K562 (cell line): ENCODE results near the gene DOK3. TPM values are rescaled to one million over a fixed set of nuclear protein-coding genes. Genes with fewer than 3 reads are reported as not detected.
A peak's percentile ranks its signal among the peaks of the same experiment; 100 is the strongest.

Source experiments
- ATAC-seq: fragments of 200-7000 bp; cut with Tn5 transposase; 3 replicates; pipeline ENCODE4 v1.9.1; 2020; ENCODE audit warnings: moderate library complexity
- BruUV-seq: library from RNA; stranded (reverse); fragments of 400-500 nt; replicated peaks from 2 replicates; lab custom pipeline; 2021; lab: Mats Ljungman, UMichigan
- CTCF ChIA-PET: fragments of 300-600 bp; formaldehyde crosslinking; extraction: SDS; loops from one replicate; lab custom pipeline; 2021; ENCODE audit warnings: low intra/inter-chr PET ratio; lab: Yijun Ruan, JAX
- POLR2A ChIA-PET: fragments of 300-600, 350-650 bp; sonication (Branson Sonifier 250); formaldehyde crosslinking; extraction: SDS; loops from one replicate; lab custom pipeline; 2021; ENCODE audit warnings: antibody characterized with exemption, inconsistent platforms; lab: Yijun Ruan, JAX
- DNase-seq, 4 experiments: peaks; one replicate each; pipeline versions ENCODE4 v3.0.0 to v3.0.0-alpha.2; 2011 to 2018; ENCODE audit warnings: low spot score in 3 of 4, mixed read lengths in 3 of 4; ENCODE audit errors: extremely low read depth in 1 of 4
- FAIRE-seq: peaks from 2 replicates; lab custom pipeline; 2011; peaks lifted over from hg19 to GRCh38; lab: Jason Lieb, UNC
- H2AFZ ChIP-seq: 2 replicates; pipeline ENCODE4 v1.6.0; 2011; ENCODE audit warnings: low read depth, low read length, control low read depth, inconsistent platforms
- H3K27ac ChIP-seq: fragments of 200-600 bp; 3 replicates; pipeline ENCODE4 v1.8.0; 2011; ENCODE audit warnings: low read depth, mild to moderate bottlenecking, control low read depth, inconsistent platforms, low read length, moderate library complexity, mixed read lengths; ENCODE audit errors: extremely low read depth
- H3K27me3 ChIP-seq, 2 experiments: fragments of 300-600 bp in 1 of 2; 2 replicates in 1 of 2; 3 replicates in 1 of 2; pipeline versions ENCODE4 v1.6.0 to v1.8.0; 2011; ENCODE audit warnings: inconsistent platforms in 2 of 2, low read length in 2 of 2, mild to moderate bottlenecking in 1 of 2, mixed read lengths in 1 of 2, moderate library complexity in 1 of 2; ENCODE audit not compliant: control insufficient read depth in 2 of 2, insufficient read depth in 2 of 2
- H3K36me3 ChIP-seq: fragments of 300-600 bp; 3 replicates; pipeline ENCODE4 v1.8.0; 2011; ENCODE audit warnings: mild to moderate bottlenecking, low read length, inconsistent platforms; ENCODE audit not compliant: control insufficient read depth, insufficient read depth
- H3K4me1 ChIP-seq, 2 experiments: fragments of 200-600 bp in 1 of 2; replicated peaks in 1 of 2; 2 replicates in 1 of 2; 3 replicates in 1 of 2; pipeline versions ENCODE4 v1.5.1 to v1.8.0; 2011; ENCODE audit warnings: inconsistent platforms in 2 of 2, low read length in 2 of 2, mild to moderate bottlenecking in 1 of 2, mixed read lengths in 1 of 2, moderate library complexity in 1 of 2; ENCODE audit not compliant: control insufficient read depth in 2 of 2, insufficient read depth in 2 of 2
- H3K4me2 ChIP-seq: 2 replicates; pipeline ENCODE4 v1.6.1; 2011; ENCODE audit warnings: low read length, control low read depth, inconsistent platforms, mixed read lengths; ENCODE audit not compliant: insufficient read depth
- H3K4me3 ChIP-seq: fragments of 200-600 bp; sonication (generic), shearing (Covaris generic); 2 replicates; pipeline ENCODE4 v1.5.1; 2016; ENCODE audit warnings: control low read depth, inconsistent platforms
- H3K79me2 ChIP-seq: fragments of 200-600 bp; 3 replicates; pipeline ENCODE4 v1.8.0; 2011; ENCODE audit warnings: low read length, inconsistent platforms; ENCODE audit not compliant: control insufficient read depth, insufficient read depth
- H3K9ac ChIP-seq, 2 experiments: 2 replicates each; pipeline versions ENCODE4 v1.6.0 to v1.6.1; 2011; ENCODE audit warnings: low read depth in 2 of 2, low read length in 2 of 2, control low read depth in 1 of 2, inconsistent platforms in 1 of 2, mild to moderate bottlenecking in 1 of 2, mixed read lengths in 1 of 2; ENCODE audit not compliant: insufficient read depth in 1 of 2
- H3K9me1 ChIP-seq: one replicate; pipeline ENCODE4 v1.6.0; 2011; ENCODE audit warnings: inconsistent platforms, mild to moderate bottlenecking, low read length, moderate library complexity; ENCODE audit not compliant: control insufficient read depth, insufficient read depth
- H3K9me3 ChIP-seq: replicated peaks from 2 replicates; pipeline ENCODE4 v1.5.1; 2011; ENCODE audit warnings: low read depth, low read length, inconsistent platforms; ENCODE audit not compliant: control insufficient read depth, insufficient read depth
- H4K20me1 ChIP-seq: replicated peaks from 2 replicates; pipeline ENCODE4 v1.6.1; 2011; ENCODE audit warnings: low read length, inconsistent platforms, mixed read lengths; ENCODE audit not compliant: control insufficient read depth, insufficient read depth
- BDP1 ChIP-seq: IDR thresholded peaks from 3 replicates; pipeline ENCODE4 v1.6.1; 2011; ENCODE audit not compliant: insufficient read length, insufficient read depth
- CBX1 ChIP-seq: sonication (generic); IDR thresholded peaks from 2 replicates; pipeline ENCODE4 v1.6.1; 2016; ENCODE audit warnings: antibody characterized with exemption, low read depth, mild to moderate bottlenecking
- E2F3 ChIP-seq: fragments of 250-450 bp; sonication (Bioruptor Pico); IDR thresholded peaks from 2 replicates; pipeline ENCODE4 v1.4.0; 2020; ENCODE audit warnings: mild to moderate bottlenecking
- GTF2F1 ChIP-seq: IDR thresholded peaks from 2 replicates; pipeline ENCODE4 v1.6.1; 2011; ENCODE audit warnings: low read depth, low read length, improper control_type of control experiment
- MCM7 ChIP-seq, 2 experiments: fragments of 450-650 bp; IDR thresholded peaks; 2 replicates each; pipeline ENCODE4 v1.6.1; 2016 to 2018
- MED1 ChIP-seq: sonication (generic); formaldehyde crosslinking; IDR thresholded peaks from 2 replicates; pipeline ENCODE4 v1.8.1; 2023; ENCODE audit warnings: missing genetic modification reagents, borderline replicate concordance
- PHTF2 ChIP-seq: fragments of 250-450 bp; sonication (Bioruptor Pico); IDR thresholded peaks from 2 replicates; pipeline ENCODE4 v1.5.0; 2021; ENCODE audit warnings: mild to moderate bottlenecking
- PML ChIP-seq: IDR thresholded peaks from 2 replicates; pipeline ENCODE4 v1.6.1; 2012; ENCODE audit warnings: low read length, inconsistent platforms
- POLR2AphosphoS5 ChIP-seq: IDR thresholded peaks from 2 replicates; pipeline ENCODE4 v1.6.1; 2011; ENCODE audit warnings: mild to moderate bottlenecking, low read depth, low read length, moderate library complexity; ENCODE audit not compliant: control insufficient read depth, insufficient read depth
- POLR2B ChIP-seq: fragments of 450-650 bp; IDR thresholded peaks from 2 replicates; pipeline ENCODE4 v1.6.1; 2018; ENCODE audit warnings: low read depth; ENCODE audit not compliant: partially characterized antibody
- POLR2G ChIP-seq: fragments of 200-400 bp; formaldehyde crosslinking; IDR thresholded peaks from 2 replicates; pipeline ENCODE4 v1.6.1; 2017; ENCODE audit warnings: low read depth, mild to moderate bottlenecking, antibody characterized with exemption, low read length, moderate library complexity
- RB1 ChIP-seq: fragments of 450-650 bp; IDR thresholded peaks from 2 replicates; pipeline ENCODE4 v1.6.1; 2017; ENCODE audit warnings: low read depth, mild to moderate bottlenecking
- WGBS: fragments of 100-300 bp; shearing (Covaris generic); methylation state at CpG from one replicate; pipeline ENCODE4 v1.1.6; 2016; ENCODE audit warnings: low coverage, mixed read lengths; ENCODE audit not compliant: insufficient coverage; ENCODE audit errors: missing lambda C conversion rate; 5-methylcytosine and 5-hydroxymethylcytosine counted together
- in situ Hi-C: fragments of 300-500 bp; cut with MboI; formaldehyde crosslinking; loops from 4 replicates; pipeline ENCODE4 v1.15.0; 2018; ENCODE audit warnings: inconsistent platforms, mixed read lengths
- intact Hi-C: fragments of 100-400 bp; cut with micrococcal nuclease; formaldehyde crosslinking; loops from 2 replicates; pipeline ENCODE4 v1.14.2; 2022
- polyA plus RNA-seq, 8 experiments: library from polyadenylated mRNA; depleted of rRNA in 4 of 8; stranded (reverse) in 5 of 8; unstranded in 3 of 8; fragments of >200 nt; fragmentation: Nextera tagmentation in 2 of 8; fragmentation: Illumina TruSeq in 1 of 8; extraction: Ambion mirVana in 2 of 8; extraction: Trizol in 1 of 8; gene quantifications; 2 replicates each; pipeline versions ENCODE4 v1.2.1 to v1.2.3, GENCODE V29; 2011 to 2014; ENCODE audit warnings: inconsistent platforms in 1 of 8, missing spikeins in 1 of 8
- total RNA-seq, 7 experiments: library from RNA; depleted of rRNA in 6 of 7; stranded (reverse); fragments of >200 nt in 6 of 7; fragmentation: Illumina TruSeq in 2 of 7; extraction: Trizol in 2 of 7; gene quantifications; 2 replicates each; pipeline versions ENCODE4 v1.2.1 to v1.2.3, GENCODE V29; 2011 to 2021; ENCODE audit warnings: low replicate concordance in 1 of 7
- TF ChIP-seq, protein P1 (sequence below), 2 experiments: fragments of 150-350 bp in 1 of 2; IDR thresholded peaks; 2 replicates each; pipeline ENCODE4 v1.6.1; 2012 to 2016; ENCODE audit warnings: low read depth in 2 of 2, low read length in 2 of 2, mild to moderate bottlenecking in 1 of 2, moderate library complexity in 1 of 2
- TF ChIP-seq, protein P2 (sequence below): fragments of 450-650 bp; formaldehyde crosslinking; conservative IDR thresholded peaks from 2 replicates; pipeline ENCODE4 v1.4.0; 2022; ENCODE audit warnings: mild to moderate bottlenecking, missing genetic modification characterization

Gene DOK3
- total and polyA plus RNA-seq, 9 of the 15 experiments (the other 6 are each of a cell fraction or from before 2014, with no cell fraction given): 1.3 to 23.0 (median 8.0) TPM

DNA sequence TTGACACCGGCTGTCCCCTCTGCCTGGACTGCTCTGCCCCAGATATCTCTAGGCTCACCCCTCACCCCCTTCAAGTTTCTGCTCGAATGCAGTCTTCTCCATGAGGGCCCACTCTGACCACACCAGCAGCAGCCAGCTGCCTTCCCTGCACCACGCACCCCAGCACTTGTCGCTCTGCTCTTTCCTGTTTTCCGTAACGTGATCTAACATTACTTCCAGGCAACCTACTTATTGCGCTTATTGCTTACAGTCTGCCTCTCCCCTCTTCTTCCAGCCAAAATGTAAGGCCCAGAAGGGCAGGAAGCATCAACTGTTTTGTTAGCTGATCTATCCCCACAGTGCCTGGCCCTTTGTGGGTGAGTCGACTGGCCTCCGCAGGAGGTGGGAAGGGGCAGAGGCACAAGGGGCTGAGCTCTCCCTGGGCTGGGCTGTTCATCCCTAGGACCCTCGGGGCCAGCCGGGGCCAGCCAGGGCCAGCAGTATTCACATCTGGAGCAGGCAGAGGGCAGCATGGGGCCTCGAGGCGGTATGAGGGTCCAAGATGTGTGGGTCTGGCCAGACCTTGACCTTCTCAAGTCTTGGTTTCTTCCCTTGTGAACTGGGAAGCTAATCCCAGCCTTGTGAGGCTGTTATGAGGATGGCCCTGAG is 24.6 kb downstream of the DOK3 start (continued):
- no peak for TF ChIP-seq E2F3 (CRISPR knock-in tag)
- TF ChIP-seq MED1 (CRISPR knock-in tag): no peak
- no peak for TF ChIP-seq BDP1
- TF ChIP-seq POLR2G: peak; percentile 45; the same call in 1 of the 2 replicates
- no peak for TF ChIP-seq MCM7 (IDR thresholded peaks at IDR 0.05)
- TF ChIP-seq POLR2B: peak; percentile 45
- TF ChIP-seq, all 486 proteins: peak for 8

DNA sequence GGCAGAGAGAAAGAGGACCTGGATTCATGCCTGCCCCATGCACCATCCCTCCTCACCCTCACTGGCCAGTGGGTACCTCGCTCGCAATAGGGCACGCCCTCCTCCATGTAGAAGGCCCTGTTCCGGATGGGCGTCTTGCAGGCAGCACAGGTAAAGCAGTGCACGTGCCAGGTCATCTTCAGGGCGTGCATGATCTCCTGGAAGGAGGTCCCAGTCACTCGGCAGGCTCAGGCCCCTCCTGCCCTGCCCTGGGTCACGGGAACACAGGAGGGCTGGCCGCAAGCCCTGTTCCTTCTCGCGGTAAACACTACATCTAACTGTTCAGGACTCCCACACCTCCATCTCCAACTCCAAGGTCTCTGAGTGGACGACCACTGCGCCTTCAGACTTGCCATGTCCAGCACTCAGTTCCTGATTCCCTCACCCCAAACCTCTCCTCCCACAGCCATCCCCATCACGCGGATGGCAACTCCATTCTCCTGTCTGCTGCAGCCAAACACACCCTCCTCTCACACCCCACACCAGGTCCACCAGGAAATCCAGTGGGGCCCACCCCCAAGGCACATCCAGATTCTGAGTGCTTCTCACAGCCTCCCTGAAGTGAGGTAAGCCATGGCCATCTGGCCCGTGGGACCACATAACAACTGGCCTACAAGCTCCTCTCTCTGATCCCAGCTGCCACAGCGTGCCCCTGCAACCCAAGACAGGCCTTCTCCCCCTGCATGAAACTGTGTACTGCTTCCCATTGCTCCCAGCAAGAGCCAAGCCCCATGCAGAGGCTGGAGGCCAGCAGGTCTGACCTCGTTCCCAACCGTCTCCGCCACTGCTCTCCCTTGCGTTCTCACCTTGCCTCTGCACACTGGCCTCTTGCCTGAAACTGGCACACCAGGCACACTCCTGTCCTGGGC is 25.4 kb downstream of the DOK3 start:
- Histone ChIP-seq H3K27me3 (no peaks in the 10 kb centered on the region), H3K79me2 (no peaks in the 10 kb centered on the region), H3K9me1 (no peaks in the 10 kb centered on the region), H3K4me3 (no peak overlapping the region), H4K20me1 (no peaks in the 10 kb centered on the region), H3K4me2 (no peak overlapping the region), H2AFZ (no peak overlapping the region), H3K27ac (no peak overlapping the region; the same call in 2 of the 3 replicates), H3K9ac (peak overlapping the region in 1 of 2 experiments; percentile 76; a peak in 2 of 4 replicates), H3K9me3 (no peaks in the 10 kb centered on the region), H3K4me1 (peaks cover 8 to 34% of the 10 kb centered on the region in 2 experiments), H3K36me3 (peaks cover 62% of the 10 kb centered on the region; the same call in 2 of the 3 replicates)
- DNase-seq (no peak), FAIRE-seq (no peak), ATAC-seq (peak; percentile 10)
- POLR2A ChIA-PET: interaction anchor here (0.9 to 2.4 kb wide), 3 partner anchors 7 to 33 kb away, joined by 3 to 14 read pairs (median 4); no protein-coding TSS in a partner anchor
- in situ Hi-C loops: no loop called here
- no TSS peak for BruUV-seq
- CTCF ChIA-PET: no interaction called here
- intact Hi-C loops: no loop called here
- 75% methylated on average over 22 of the region's 22 CpGs for WGBS
- TF ChIP-seq PML (peak; percentile 21; the same call in 1 of the 2 replicates), POLR2G (peak; percentile 56), POLR2AphosphoS5 (peak; percentile 46; the same call in 1 of the 2 replicates), GTF2F1 (no peak), CBX1 (0 out of 2 replicates have a peak, but pooled peaks have one; percentile 55), PHTF2 (CRISPR knock-in tag) (no peak), RB1 (no peak)
- TF ChIP-seq, protein P1, sequence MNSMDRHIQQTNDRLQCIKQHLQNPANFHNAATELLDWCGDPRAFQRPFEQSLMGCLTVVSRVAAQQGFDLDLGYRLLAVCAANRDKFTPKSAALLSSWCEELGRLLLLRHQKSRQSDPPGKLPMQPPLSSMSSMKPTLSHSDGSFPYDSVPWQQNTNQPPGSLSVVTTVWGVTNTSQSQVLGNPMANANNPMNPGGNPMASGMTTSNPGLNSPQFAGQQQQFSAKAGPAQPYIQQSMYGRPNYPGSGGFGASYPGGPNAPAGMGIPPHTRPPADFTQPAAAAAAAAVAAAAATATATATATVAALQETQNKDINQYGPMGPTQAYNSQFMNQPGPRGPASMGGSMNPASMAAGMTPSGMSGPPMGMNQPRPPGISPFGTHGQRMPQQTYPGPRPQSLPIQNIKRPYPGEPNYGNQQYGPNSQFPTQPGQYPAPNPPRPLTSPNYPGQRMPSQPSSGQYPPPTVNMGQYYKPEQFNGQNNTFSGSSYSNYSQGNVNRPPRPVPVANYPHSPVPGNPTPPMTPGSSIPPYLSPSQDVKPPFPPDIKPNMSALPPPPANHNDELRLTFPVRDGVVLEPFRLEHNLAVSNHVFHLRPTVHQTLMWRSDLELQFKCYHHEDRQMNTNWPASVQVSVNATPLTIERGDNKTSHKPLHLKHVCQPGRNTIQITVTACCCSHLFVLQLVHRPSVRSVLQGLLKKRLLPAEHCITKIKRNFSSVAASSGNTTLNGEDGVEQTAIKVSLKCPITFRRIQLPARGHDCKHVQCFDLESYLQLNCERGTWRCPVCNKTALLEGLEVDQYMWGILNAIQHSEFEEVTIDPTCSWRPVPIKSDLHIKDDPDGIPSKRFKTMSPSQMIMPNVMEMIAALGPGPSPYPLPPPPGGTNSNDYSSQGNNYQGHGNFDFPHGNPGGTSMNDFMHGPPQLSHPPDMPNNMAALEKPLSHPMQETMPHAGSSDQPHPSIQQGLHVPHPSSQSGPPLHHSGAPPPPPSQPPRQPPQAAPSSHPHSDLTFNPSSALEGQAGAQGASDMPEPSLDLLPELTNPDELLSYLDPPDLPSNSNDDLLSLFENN (IDR thresholded peaks at IDR 0.05; ENCODE audit: low read depth in 2 of 2, low read length in 2 of 2): no peak
- TF ChIP-seq, protein P2, sequence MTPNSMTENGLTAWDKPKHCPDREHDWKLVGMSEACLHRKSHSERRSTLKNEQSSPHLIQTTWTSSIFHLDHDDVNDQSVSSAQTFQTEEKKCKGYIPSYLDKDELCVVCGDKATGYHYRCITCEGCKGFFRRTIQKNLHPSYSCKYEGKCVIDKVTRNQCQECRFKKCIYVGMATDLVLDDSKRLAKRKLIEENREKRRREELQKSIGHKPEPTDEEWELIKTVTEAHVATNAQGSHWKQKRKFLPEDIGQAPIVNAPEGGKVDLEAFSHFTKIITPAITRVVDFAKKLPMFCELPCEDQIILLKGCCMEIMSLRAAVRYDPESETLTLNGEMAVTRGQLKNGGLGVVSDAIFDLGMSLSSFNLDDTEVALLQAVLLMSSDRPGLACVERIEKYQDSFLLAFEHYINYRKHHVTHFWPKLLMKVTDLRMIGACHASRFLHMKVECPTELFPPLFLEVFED (CRISPR knock-in tag): 0 out of 2 replicates have a peak, but pooled peaks have one; percentile 80
